Spleen (tissue), 11 donors: ENCODE data around the gene PITPNC1. TPM values are rescaled to one million over a fixed set of nuclear protein-coding genes. Genes with fewer than 3 reads are reported as not detected.
"Not testable (repeated sequence)": the region's sequence is repeated elsewhere in the genome, so short reads cannot be mapped to it uniquely, and the experiment has no call there.

Experiments
- DNase-seq: peaks from one replicate; pipeline ENCODE4 v3.0.0-alpha.2; 2020
- H3K27ac ChIP-seq, 8 donors: fragments of 200-600 bp; sonication (generic) in 7 of 8; 1 replicate in 4 of 8; 2 replicates in 4 of 8; pipeline versions ENCODE4 v1.5.0 to v1.8.0; 2016 to 2021; ENCODE audit warnings: inconsistent platforms in 4 of 8, mild to moderate bottlenecking in 4 of 8, moderate library complexity in 1 of 8
- H3K27me3 ChIP-seq, 7 donors: fragments of 200-600 bp; sonication (generic) in 6 of 7; replicated peaks in 1 of 7; 1 replicate in 4 of 7; 2 replicates in 3 of 7; pipeline versions ENCODE4 v1.5.0 to v1.8.0; 2016 to 2021; ENCODE audit warnings: inconsistent platforms in 3 of 7, mild to moderate bottlenecking in 1 of 7
- H3K36me3 ChIP-seq, 6 donors: fragments of 200-600 bp; sonication (generic) in 5 of 6; 1 replicate in 4 of 6; 2 replicates in 2 of 6; pipeline versions ENCODE4 v1.5.0 to v1.8.0; 2016 to 2021; ENCODE audit warnings: inconsistent platforms in 2 of 6
- H3K4me1 ChIP-seq, 6 donors: fragments of 200-600 bp; sonication (generic) in 5 of 6; 1 replicate in 3 of 6; 2 replicates in 3 of 6; pipeline versions ENCODE4 v1.5.0 to v1.8.0; 2016 to 2021; ENCODE audit warnings: inconsistent platforms in 3 of 6
- H3K4me3 ChIP-seq, 8 donors: fragments of 200-600 bp; sonication (generic) in 7 of 8; 1 replicate in 4 of 8; 2 replicates in 4 of 8; pipeline versions ENCODE4 v1.5.0 to v1.8.0; 2016 to 2021; ENCODE audit warnings: inconsistent platforms in 4 of 8, mild to moderate bottlenecking in 4 of 8, moderate library complexity in 2 of 8
- H3K9me3 ChIP-seq, 8 donors: fragments of 200-600 bp; sonication (generic) in 7 of 8; 1 replicate in 4 of 8; 2 replicates in 4 of 8; pipeline versions ENCODE4 v1.5.0 to v1.8.0; 2016 to 2021; ENCODE audit warnings: inconsistent platforms in 4 of 8
- CTCF ChIP-seq, 11 experiments: fragments of 200-600 bp in 7 of 11; fragments of 450-650 bp in 4 of 11; sonication (generic) in 4 of 11; IDR thresholded peaks in 8 of 11; conservative IDR thresholded peaks in 3 of 11; 1 replicate in 7 of 11; 2 replicates in 4 of 11; pipeline versions ENCODE4 v1.4.0 to v1.8.0; 2016 to 2021; ENCODE audit warnings: antibody characterized with exemption in 11 of 11, inconsistent platforms in 4 of 11, mild to moderate bottlenecking in 1 of 11
- POLR2A ChIP-seq, 3 donors: fragments of 450-650 bp; IDR thresholded peaks; one replicate each; pipeline ENCODE4 v1.5.1; 2017; ENCODE audit warnings: antibody characterized with exemption in 3 of 3, mild to moderate bottlenecking in 1 of 3
- POLR2AphosphoS5 ChIP-seq, 3 donors: sonication (generic); formaldehyde crosslinking; IDR thresholded peaks; one replicate each; pipeline ENCODE4 v1.5.1; 2017; ENCODE audit warnings: antibody characterized with exemption in 3 of 3
- WGBS, 5 donors: extraction: QIAGEN DNeasy Blood & Tissue Kit in 3 of 5; methylation state at CpG; one replicate each; pipeline versions ENCODE4 v1.1.5 to v1.1.7; 2013 to 2018; 5-methylcytosine and 5-hydroxymethylcytosine counted together
- intact Hi-C: fragments of 100-400 bp; cut with DNase I; formaldehyde crosslinking; loops from one replicate; pipeline ENCODE4 v1.15.0; 2023; ENCODE audit warnings: low total_unique reads
- polyA plus RNA-seq, 3 donors: library from polyadenylated mRNA; stranded (reverse); fragments of 200-250 nt; gene quantifications; one replicate each; pipeline ENCODE4 v1.2.1, GENCODE V29; 2013
- total RNA-seq, 7 donors: library from RNA; depleted of rRNA in 3 of 7; stranded (reverse); fragments of >200 nt in 3 of 7; fragmentation: NEBNext Ultra II Directional in 4 of 7; extraction: Animal tissue kit (Norgen Biotek cat#: 25700) in 4 of 7; gene quantifications; one replicate each; pipeline versions ENCODE4 v1.1.0 to v1.2.1, GENCODE V29; 2016 to 2021
- donor health status: healthy with polysubstance abuse.
- donor health status: DM: no; HTN: no; CAD: no; lungs with moderate emphysema.
- donor health status: DM: no; HTN: no; CAD: no.
- donor health status: Bipolar disorder and iron deficiency.
- donor health status: healthy.
- donor health status: DM: no; HTN: no; CAD: no.
- donor health status: DM: yes; HTN: yes; CAD: no.

The PITPNC1 gene
- total and polyA plus RNA-seq, 10 donors: 5.8 to 33.8 (median 18.8) TPM

GRCh38 chr17:67401598-67402504, 24.8 kb downstream of the PITPNC1 start:
- TF ChIP-seq POLR2A (IDR thresholded peaks at IDR 0.05): no peak
- TF ChIP-seq CTCF (IDR thresholded peaks at IDR 0.05 in 8 of 11, conservative IDR thresholded peaks at IDR 0.05 in 3 of 11): no peak
- no peak for TF ChIP-seq POLR2AphosphoS5 (IDR thresholded peaks at IDR 0.05)
- no peaks in the 10 kb centered on the region for H3K9me3 ChIP-seq
- DNase-seq: no peak
- H3K27ac ChIP-seq: peak overlapping the region in 6 of 8 donors; percentile 32 to 81 (median 62)
- intact Hi-C loops: no loop called here
- WGBS, 5 donors: 67 to 87% (median 76%) methylated on average over 16 of the region's 16 CpGs
- H3K4me3 ChIP-seq: peak overlapping the region in 1 of 8 donors; percentile 3
- no peaks in the 10 kb centered on the region for H3K27me3 ChIP-seq
- peaks cover 5 to 64% (median 26%) of the 10 kb centered on the region in 6 donors for H3K4me1 ChIP-seq
- no peaks in the 10 kb centered on the region for H3K36me3 ChIP-seq

GRCh38 chr17:67403065-67403464, 26.0 kb downstream of the PITPNC1 start:
- Histone ChIP-seq H3K36me3 (no peaks in the 10 kb centered on the region), H3K27me3 (no peaks in the 10 kb centered on the region), H3K27ac (peak overlapping the region in 7 of 8 donors; percentile 20 to 81 (median 58)), H3K9me3 (no peaks in the 10 kb centered on the region), H3K4me3 (no peak overlapping the region), H3K4me1 (peaks cover 5 to 68% (median 26%) of the 10 kb centered on the region in 6 donors)
- intact Hi-C loops: no loop called here
- WGBS, 5 donors: 62 to 82% (median 72%) methylated on average over 2 of the region's 2 CpGs
- TF ChIP-seq POLR2AphosphoS5 (IDR thresholded peaks at IDR 0.05): no peak
- no peak for TF ChIP-seq POLR2A (IDR thresholded peaks at IDR 0.05)
- TF ChIP-seq CTCF (IDR thresholded peaks at IDR 0.05 in 8 of 11, conservative IDR thresholded peaks at IDR 0.05 in 3 of 11): no peak
- no peak for DNase-seq

GRCh38 chr17:67403483-67403882, 26.4 kb downstream of the PITPNC1 start:
- H3K27ac ChIP-seq: peak overlapping the region in 5 of 8 donors; percentile 20 to 81 (median 32)
- WGBS, 5 donors: 81 to 92% (median 88%) methylated on average over 6 of the region's 6 CpGs
- H3K27me3 ChIP-seq: no peaks in the 10 kb centered on the region
- H3K4me1 ChIP-seq: peaks cover 5 to 73% (median 26%) of the 10 kb centered on the region in 6 donors
- H3K9me3 ChIP-seq: no peaks in the 10 kb centered on the region
- no peak for DNase-seq
- no peak for TF ChIP-seq POLR2AphosphoS5 (IDR thresholded peaks at IDR 0.05)
- no peak for TF ChIP-seq CTCF (IDR thresholded peaks at IDR 0.05 in 8 of 11, conservative IDR thresholded peaks at IDR 0.05 in 3 of 11)
- no peak for TF ChIP-seq POLR2A (IDR thresholded peaks at IDR 0.05)
- intact Hi-C loops: no loop called here
- no peak overlapping the region for H3K4me3 ChIP-seq
- H3K36me3 ChIP-seq: no peaks in the 10 kb centered on the region

GRCh38 chr17:67408455-67408830, 31.4 kb downstream of the PITPNC1 start:
- 60 to 87% (median 71%) methylated on average over 3 of the region's 3 CpGs for WGBS, 5 donors
- H3K36me3 ChIP-seq, H3K9me3 ChIP-seq, H3K4me3 ChIP-seq, H3K27me3 ChIP-seq, intact Hi-C loops, DNase-seq: not testable (repeated sequence)
- peaks cover 0 to 56% (median 6%) of the 10 kb centered on the region in 6 donors for H3K4me1 ChIP-seq
- H3K27ac ChIP-seq: peak overlapping the region in 3 of 8 donors; percentile 22 to 64 (median 57)
